8988T (cell line): ENCODE measurements around the gene EXOSC3.
"Not testable (repeated sequence)": the region's sequence is repeated elsewhere in the genome, so short reads cannot be mapped to it uniquely, and the experiment has no call there.

ENCODE experiments used
- DNase-seq: peaks from one replicate; pipeline ENCODE4 v3.0.0; 2011

Gene EXOSC3

DNA sequence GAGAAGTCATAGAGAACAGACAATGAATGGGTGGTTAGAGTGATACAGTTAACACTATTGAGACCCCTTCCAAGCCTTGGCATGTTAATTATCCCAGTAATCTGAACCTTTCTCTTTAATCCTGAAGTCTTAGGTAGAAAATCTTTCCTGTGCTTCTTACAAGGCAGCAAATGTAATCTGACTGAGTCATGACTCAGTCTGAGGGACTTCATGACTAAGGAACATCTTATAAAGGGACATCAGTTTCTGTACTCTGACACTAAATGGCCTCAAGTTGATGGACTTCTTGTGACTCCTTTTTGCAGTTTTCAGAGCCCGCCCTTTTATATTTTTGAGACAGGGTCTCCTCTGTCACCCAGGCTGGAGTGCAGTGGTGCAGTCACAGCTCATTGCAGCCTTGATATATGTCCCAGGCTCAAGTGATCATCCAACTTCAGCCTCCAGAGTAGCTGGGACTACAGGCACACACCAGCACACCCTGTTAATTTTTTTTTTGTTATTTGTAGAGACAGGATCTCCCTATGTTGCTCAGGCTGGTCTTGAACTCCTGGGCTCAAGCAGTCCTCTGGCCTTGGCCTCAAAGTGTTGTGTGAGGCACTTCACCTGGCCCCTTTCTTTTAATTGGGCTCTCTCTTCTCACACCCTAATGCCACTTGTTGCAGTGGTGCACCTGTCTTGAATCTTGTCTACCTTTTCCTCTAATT is 9.5 kb downstream of the EXOSC3 start:
- DNase-seq: no peak

DNA sequence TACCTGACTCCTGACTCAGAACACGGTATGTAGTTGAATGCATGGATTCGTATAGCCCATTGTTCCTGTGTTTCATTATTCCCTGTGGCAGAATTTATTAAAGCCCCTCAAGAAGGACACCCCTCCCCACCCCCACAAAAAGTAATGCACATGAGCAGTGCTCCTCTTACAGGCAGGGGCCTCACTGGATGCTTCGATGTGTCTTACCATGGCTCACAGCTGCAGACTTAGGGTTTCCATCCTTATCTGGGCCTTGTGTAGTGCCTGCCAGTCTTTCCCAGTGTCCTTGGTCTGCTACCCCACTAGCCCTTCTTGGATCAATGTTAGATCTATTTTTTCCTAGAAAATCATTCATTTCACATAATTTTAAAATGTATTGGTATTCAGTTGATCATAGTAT is 14.9 kb downstream of the EXOSC3 start:
- no peak for DNase-seq

DNA sequence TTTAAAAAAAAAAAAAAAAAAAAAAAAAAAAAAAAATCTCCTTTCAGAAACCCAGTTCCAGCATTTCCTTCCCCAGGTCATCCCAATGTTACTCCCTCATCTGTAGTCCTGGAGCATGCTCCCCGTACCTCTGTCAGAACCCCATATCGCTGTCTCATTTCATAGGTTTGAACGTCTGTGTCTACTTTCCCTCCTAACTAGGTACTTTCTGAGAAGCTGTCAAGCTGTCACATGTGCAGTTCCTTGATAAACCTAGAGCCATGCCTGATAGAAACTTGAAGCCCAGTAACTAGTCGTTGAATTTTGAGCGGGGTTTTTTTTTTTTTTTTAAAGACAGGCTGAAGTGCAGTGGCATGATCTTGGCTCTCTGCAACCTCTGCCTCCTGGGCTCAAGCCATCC is 15.6 kb downstream of the EXOSC3 start:
- no peak for DNase-seq

DNA sequence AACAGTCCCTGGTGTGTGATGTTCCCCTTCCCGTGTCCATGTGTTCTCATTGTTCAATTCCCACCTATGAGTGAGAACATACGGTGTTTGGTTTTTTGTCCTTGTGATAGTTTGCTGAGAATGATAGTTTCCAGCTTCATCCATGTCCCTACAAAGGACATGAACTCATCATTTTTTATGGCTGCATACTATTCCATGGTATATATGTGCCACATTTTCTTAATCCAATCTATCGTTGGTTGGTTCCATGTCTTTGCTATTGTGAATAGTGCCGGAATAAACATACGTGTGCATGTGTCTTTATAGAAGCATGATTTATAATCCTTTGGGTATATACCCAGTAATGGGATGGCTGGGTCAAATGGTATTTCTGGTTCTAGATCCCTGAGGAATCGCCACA is 19.6 kb downstream of the EXOSC3 start:
- DNase-seq: not testable (repeated sequence)

DNA sequence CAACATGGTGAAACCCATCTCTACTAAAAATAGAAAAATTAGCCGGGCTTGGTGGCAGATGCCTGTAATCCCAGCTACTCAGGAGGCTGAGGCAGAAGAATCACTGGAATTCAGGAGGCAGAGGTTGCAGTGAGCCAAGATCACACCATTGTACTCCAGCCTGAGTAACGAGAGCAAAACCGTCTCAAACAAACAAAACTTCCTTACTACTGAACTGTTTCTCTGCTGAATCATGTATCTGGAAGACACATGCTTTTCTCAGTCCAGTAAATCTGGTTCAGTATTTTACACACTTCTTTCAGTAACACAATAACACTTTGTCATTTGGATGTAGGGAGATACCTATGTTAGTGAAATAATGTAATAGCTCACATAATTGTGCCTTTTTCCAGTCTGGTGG is 23.4 kb downstream of the EXOSC3 start:
- DNase-seq: no peak

DNA sequence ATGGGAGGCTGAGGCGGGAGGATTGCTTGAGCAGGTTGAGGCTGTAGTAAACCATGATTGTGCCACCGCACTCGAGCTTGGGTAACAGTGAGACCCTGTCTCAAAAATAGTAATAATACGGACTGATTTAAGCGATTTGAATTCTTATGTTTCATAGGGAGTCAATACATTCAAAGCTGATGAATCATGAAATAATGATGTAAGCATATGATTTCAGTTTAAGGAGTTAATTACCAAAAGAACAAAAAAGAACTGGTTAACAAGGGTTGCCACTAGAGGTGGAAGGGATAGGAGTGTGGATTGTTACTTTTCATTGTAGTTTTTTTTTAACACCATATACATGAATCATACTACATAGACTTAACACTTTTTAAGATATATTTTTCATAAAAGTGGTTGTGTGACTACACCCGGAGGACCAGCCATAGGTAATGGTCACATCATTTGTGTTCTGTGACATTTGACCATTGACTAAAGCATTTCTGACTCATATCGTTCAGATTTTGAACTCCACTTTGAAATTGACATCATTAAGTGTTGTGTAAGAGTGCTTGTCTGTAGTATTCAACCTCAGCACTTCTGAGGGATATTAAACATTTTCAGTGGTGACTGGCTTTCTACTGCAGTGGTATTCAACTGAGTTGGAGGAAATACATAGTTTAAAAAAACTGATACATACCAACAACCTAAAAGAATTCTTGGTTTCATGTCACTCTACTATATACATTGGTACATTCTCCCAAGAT is 24.3 kb downstream of the EXOSC3 start:
- DNase-seq: no peak

DNA sequence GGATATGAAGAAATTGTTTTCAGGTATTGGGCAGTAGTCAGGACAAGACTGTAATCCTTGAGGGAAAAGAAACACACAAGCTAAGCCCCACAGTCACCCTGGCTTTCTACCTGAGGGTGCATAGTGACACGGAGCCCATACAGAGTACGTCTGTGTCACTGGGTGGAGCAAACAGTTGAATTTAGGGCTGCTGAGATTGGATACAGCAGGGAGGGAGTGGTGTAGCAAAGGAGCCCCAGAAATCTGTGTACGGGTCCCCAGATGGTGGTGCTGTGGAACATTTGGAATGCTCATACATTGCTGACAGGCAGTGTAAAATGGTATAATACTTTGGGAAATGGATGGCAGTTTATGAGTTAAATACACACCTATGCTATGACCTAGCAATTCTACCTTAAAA is 26.1 kb downstream of the EXOSC3 start:
- no peak for DNase-seq

DNA sequence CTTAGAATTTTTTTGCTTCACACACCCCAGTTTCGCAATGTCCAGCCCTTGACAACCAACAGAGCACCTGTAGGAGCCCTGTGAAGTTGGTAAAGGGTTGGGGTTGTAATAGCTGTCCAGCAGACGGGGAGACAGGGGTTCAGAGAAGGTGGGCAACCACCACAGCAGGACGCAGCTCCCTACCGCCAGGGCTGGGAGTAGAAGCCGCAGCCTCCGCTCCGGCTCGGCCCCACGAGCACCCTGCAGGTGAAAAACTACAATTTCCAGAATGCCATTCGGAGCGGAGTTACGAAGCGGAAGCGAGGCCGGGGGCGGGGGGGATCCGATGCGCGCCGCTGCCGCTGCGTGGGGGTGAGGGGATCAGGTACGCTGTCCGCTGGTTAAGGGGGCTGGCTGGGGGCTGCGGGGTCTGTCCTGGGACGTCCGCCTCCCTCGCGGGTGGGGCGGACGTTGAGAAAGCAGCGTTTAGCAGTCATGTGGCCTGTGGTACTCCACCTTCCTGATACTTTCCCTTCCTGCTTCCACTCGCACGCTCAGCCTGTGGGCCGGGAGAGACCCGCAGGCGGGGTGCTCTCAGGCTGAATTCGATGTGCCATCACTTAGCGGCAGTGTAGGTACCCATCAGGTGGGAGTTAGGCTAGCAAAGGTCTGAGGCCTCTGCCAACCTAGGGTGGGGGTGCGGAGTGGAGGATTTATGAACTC is 31.2 kb downstream of the EXOSC3 start, which contains the start of gene TRMT10B:
Gene TRMT10B (plus strand): TSS at position 317 of the 702 bp plus-strand sequence. CDS start 8,127 bp downstream, outside the sequence.
- peak; percentile 98 for DNase-seq

DNA sequence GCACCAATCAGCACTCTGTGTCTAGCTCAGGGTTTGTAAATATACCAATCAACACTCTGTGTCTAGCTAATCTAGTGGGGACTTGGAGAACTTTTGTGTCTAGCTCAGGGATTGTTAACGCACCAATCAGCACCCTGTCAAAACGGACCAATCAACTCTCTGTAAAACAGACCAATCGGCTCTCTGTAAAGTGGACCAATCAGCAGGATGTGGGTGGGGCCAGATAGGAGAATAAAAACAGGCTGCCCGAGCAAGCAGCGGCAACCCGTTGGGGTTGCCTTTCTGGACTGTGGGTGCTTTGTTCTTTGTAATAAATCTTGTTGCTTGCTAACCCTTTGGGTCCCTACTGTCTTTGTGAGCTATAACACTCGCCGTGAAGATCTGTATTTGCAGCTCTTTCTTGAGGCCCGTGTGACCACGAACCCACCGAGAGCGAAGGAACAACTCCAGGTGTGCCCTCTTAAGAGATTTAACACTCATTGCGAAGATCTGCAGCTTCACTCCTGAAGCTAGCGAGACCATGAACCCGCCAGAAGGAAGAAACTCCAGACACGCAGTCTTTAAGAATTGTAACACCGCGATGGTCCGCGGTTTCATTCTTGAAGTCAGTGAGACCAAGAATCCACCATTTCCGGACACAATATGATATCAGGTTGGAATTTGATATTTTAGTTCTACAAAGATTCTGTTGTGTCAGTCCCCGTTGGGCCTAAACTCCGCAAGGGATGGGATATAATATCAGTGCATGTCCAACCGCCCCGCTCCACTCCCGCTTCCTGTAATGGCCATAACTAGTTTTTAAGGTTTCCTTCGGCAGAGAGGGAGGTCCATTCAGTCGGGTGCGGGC is 32.0 kb downstream of the EXOSC3 start:
- DNase-seq: no peak

DNA sequence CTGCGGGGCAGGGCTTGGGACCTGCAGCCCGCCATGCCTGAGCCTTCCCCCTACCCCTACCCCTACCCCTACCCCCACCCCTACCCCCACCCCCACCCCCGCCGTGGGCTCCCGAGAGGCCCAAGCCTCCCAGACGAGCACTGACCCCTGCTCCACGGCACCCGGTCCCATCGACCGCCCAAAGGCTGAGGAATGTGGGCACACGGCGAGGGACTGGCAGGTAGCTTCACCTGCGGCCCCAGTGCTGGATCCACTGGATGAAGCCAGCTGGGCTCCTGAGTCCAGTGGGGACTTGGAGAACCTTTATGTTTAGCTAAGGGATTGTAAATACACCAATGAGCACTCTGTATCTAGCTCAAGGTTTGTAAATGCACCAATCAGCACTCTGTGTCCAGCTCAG is 32.8 kb downstream of the EXOSC3 start:
- DNase-seq: not testable (repeated sequence)

DNA sequence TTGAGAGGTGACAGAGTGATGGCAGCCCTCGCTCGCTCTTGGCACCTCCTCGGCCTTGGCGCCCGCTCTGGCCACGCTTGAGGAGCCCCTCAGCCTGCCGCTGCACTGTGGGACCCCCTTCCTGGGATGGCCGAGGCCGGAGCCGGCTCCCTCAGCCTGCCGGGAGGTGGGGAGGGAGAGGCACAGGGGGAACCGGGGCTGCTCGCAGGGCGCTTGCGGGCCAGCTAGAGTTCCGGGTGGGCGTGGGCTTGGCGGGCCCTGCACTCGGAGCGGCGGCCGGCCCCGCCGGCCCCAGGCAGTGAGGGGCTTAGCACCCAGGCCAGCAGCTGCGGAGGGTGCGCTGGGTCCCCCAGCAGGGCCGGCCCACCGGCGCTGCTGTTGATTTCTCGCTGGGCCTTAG is 33.2 kb downstream of the EXOSC3 start:
- not testable (repeated sequence) for DNase-seq

DNA sequence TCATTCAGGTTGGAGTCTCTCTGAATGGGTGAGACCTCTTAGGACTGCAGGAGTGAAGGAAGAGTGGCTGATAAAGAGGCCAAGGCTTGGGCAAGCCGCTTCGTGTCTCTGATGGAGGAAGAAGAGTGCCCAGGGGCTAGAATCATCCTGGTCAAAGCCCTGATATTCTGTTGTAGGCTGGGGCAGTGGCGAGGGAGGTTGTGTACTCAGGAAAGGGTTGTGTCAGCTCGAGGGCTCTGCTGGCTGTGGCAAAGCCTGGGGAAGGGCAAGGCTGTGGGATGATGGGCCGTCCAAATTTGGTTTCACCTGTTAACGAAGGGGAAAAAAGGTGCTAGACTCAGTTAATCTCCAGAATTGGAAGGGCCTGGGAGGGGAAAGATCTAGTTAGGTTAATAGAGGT is 33.7 kb downstream of the EXOSC3 start:
- DNase-seq: no peak

DNA sequence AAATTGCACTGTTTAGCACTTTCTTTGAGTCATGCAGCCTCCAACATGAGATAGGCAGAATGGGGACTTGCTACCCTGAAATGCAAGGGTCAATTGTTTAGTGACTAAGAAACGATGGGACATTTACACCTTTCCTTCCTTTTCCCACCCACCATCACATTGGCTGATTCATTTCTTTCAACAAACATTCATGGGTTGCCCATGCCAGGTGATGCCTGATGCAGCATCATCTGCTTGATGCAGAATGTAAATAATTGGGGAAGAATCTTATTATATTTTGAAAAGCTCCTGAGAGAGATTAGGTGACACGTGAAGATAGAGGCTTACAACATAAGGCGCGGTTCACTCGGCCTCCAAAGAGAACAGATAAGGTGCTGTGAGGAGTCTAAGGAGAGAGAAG is 35.7 kb downstream of the EXOSC3 start:
- no peak for DNase-seq

DNA sequence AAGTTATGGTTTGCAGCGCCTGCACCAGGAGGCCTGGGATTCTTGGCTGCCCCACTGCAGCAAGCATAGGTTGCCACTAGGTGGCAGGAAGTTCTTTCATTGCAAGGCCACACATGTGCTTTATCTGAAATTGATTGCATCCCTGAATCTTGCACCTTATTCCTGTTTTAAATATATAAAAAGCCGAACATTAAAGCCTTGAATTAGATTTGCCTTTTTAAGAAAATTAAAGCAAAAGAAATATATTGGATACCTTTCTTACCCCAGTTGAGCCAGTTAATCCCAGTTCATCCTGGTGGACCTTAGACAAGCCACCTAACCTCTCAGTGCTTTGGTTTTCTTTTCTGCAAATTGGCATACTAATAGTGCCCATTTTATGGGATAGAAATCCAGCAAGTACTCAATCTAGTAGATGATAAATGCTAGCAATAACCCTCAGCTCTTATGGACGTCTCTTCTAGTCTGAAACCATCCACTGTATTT is 37.6 kb downstream of the EXOSC3 start:
- DNase-seq: peak; percentile 79

DNA sequence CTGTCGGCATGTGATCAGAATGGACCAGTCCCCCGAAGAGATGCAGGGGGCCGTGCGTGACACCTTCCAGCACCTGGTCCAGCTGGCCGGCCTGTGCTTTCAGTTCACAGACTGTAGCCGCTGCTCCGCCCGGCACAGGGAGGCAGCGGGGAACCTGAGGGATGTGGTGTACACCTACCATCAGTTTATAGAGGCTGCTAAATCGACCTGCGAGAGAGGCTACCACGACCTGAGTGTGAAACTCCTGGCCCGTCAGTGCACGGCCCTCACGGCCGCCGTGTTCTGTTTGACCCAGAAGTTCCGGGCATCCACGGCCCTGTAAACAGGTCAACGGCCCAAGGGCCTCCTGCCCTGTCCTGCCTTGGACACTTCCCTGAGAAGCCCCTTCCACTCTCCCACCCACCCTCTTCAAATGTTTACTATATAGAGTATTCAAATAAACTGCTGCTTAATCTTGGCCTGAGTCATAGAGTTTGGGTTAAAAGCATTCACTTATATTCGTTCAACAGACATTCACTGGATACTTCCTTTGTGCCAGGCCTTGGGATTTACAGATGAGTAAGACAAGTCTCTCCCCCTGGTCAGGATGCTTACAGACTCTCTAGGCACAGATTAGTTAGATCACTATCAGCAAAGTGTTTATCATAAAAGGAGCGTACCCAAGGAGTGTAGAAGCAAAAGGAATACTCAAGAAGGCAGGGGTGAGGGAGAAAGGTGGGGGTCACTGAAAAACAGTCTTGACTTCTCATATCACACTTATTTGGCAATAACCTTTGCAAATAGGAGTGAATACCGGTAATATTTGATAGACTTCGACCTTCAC is 38.2 kb downstream of the EXOSC3 start:
- DNase-seq: no peak

DNA sequence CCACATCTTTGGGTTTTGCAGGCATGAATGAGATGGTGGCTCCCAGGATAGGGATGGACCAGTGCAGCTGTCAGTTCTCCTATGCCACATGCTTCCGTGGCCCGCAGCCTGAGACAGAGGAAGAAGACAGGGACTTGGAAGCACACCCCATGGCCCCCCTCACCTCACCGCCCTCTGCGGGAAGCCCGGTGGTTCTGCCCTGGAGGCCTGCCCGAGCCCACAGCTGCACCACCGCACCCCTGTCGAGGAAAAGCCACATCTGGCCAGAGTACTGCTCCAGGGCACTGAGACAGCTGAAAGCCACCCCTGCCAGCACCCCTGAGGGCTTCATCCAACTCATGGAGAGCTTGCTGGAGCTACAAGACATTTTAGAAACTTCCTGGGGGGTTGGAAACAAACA is 38.9 kb downstream of the EXOSC3 start:
- DNase-seq: no peak

DNA sequence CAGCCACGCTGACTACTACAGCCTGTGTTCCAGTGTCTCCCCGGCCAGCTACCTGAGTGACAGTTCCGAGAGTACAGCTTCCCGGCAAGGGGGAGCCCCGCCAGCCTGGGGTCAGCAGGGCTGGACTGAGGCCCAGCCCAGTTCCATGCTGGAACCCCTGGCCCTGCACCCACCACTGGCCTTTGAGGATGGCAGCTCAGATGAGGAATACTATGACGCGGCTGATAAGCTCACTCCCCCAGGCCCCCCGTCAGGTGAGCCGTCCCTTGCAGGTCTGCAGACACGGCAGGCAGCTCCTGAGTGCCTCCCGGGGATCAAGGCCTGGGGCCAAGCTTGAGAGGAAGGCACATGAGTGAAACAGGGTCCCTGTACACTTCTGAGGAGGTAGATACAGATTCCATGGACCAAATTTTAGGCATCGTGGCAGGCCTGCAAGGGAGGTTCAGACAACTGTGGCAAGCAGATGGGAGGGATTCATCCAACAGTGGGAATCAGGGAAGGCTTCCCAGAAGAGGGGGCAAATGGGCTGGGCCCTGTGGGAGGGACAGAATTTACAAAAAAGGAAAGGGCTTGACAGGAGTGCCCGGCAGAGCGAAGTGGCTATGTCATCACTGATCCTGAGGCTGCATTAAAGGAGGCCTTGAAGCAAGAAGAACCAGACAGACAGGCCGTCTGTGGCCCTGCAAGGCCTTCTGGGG is 44.1 kb downstream of the EXOSC3 start:
- no peak for DNase-seq

DNA sequence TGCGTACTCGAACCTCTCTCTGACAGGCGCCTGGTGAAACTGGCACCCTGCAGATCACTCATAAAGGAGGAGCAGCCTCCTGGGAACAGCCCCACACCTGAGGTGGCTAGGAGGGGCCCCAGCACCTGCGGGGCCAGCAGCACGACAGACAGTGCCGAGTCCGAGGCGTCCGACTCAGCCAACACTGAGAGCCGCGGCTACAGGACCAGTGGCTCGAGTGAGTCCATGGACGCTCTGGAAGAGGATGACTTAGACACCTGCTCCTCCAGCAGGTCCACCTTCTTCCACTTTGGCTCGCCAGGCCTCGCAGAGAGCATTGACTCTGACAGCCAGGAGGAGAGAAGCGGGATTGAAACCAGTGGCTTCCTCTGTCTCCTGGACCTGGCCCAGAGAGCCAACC is 44.7 kb downstream of the EXOSC3 start:
- DNase-seq: no peak

DNA sequence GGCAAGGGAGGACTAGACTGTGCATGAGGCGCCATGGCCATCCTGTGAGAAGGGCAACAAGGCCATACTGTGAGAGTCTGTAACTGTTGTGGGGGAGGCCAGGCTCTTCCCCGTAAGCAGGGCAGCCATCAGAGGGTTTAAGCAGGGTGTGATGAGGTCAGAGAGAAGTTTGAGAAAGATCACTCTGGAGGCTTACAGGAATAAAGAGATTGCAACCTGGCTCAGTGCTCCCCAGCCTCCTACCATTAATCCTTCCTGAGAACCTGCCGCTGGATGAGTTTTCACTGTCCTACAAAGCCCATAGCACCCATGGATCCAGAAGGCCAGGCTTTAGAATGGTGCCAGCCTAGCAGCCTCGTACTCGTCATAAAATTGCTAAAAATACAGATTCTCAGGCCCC is 45.6 kb downstream of the EXOSC3 start:
- DNase-seq: no peak

DNA sequence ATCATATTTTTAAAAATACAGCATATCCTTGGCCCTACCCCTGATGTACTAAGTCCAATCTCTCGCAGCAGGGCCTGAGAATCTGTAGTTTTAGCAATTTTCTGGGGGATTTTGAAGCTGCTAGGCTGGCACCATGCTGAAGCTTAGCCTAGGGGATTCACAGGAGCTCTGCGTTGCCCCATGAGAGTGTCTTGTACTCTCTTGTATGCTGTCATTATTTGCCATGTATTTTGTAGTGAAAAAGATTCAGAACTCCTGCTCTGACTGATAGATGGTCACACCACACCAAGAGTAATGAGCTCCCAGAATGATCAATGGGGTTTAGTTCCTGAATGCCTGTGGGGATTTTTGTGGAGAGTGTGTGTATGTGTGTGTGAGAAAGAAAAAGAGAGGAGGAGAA is 51.9 kb downstream of the EXOSC3 start:
- no peak for DNase-seq

DNA sequence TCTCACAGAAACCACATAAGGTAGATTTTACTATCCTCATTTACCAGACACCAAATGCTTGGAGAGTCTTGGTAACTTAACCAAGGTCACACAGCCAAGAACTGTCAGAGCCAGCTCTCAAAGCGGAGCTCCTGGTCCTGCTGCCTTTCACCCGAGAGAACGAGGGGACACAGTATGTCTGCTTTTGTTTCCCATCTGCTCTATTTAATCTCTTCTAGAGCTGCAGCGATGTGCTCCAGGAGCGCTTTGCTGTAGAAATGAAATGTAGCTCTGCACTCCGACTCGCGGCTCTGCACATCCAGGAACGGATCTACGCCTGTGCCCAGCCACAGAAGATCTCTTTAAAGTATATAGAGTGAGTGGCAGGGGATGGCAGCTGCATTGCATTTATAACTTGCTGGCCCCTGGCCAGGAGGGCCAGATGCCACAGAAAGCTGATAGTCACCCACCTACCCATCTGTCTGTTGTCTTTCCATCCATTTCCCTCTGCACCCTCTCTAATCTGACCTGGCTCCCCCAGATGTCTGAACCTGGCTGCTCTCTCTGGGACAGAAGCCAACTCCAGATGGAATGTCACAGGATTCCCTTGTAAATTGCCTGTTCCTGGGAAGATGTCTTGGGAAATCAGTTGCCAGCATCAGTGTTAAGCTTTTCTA is 52.6 kb downstream of the EXOSC3 start:
- DNase-seq: no peak
